Esophagus (tissue), 2 donors: ENCODE results near the gene USP44. TPM values are rescaled to one million over a fixed set of nuclear protein-coding genes. Genes with fewer than 3 reads are reported as not detected.

Experiments used
- H3K27ac ChIP-seq, 2 donors: one replicate each; pipeline ENCODE4 v1.5.1; 2013; ENCODE audit warnings: low read depth in 2 of 2, mild to moderate bottlenecking in 2 of 2, inconsistent platforms in 1 of 2, low read length in 1 of 2, moderate library complexity in 1 of 2
- H3K27me3 ChIP-seq, 2 donors: one replicate each; pipeline ENCODE4 v1.6.1; 2013; ENCODE audit warnings: low read length in 2 of 2, control low read depth in 1 of 2, mild to moderate bottlenecking in 1 of 2; ENCODE audit not compliant: insufficient read depth in 2 of 2, control insufficient read depth in 1 of 2
- H3K36me3 ChIP-seq, 2 donors: one replicate each; pipeline ENCODE4 v1.6.1; 2013; ENCODE audit warnings: low read length in 1 of 2; ENCODE audit not compliant: control insufficient read depth in 2 of 2, insufficient read depth in 2 of 2
- H3K4me1 ChIP-seq, 2 donors: one replicate each; pipeline ENCODE4 v1.6.1; 2013; ENCODE audit warnings: low read length in 1 of 2; ENCODE audit not compliant: control insufficient read depth in 2 of 2, insufficient read depth in 2 of 2
- H3K4me3 ChIP-seq, 2 donors: one replicate each; pipeline ENCODE4 v1.5.1; 2013; ENCODE audit warnings: low read length in 2 of 2, mild to moderate bottlenecking in 2 of 2, low read depth in 1 of 2, moderate library complexity in 1 of 2
- H3K9me3 ChIP-seq, 2 donors: one replicate each; pipeline ENCODE4 v1.6.1; 2013; ENCODE audit warnings: mild to moderate bottlenecking in 2 of 2, low read depth in 1 of 2, low read length in 1 of 2, moderate library complexity in 1 of 2; ENCODE audit not compliant: control insufficient read depth in 2 of 2, insufficient read depth in 1 of 2
- WGBS, 2 donors: extraction: QIAGEN DNeasy Blood & Tissue Kit; methylation state at CpG; one replicate each; pipeline ENCODE4 v1.1.7; 2013; 5-methylcytosine and 5-hydroxymethylcytosine counted together
- polyA plus RNA-seq, 2 donors: library from polyadenylated mRNA; stranded (reverse); fragments of 200-250 nt; gene quantifications; one replicate each; pipeline ENCODE4 v1.2.3, GENCODE V29; 2013
- donor health status: healthy with polysubstance abuse.
- donor health status: Bipolar disorder and iron deficiency.

The USP44 gene
- under 1 TPM; 0.43 to 0.44 TPM for polyA plus RNA-seq

GRCh38 chr12:95551305-95551704 is at the start of gene USP44:
Gene USP44 (minus strand): TSS chr12:95551476. CDS start chr12:95534256, 17,220 bp downstream.
- Histone ChIP-seq H3K9me3 (peaks cover 0 to 3% of the 10 kb centered on the region in 2 donors), H3K27ac (no peak within 1 kb of the TSS), H3K4me1 (peaks cover 4 to 5% of the 10 kb centered on the region in 2 donors), H3K4me3 (no peak within 1 kb of the TSS), H3K27me3 (peaks cover 0 to 8% of the 10 kb centered on the region in 2 donors), H3K36me3 (no peaks in the 10 kb centered on the region)
- 54 to 65% methylated on average over 9 of the region's 9 CpGs for WGBS, 2 donors

GRCh38 chr12:95600567-95600966 is 49.3 kb upstream of the USP44 start:
- Histone ChIP-seq H3K4me1 (no peaks in the 10 kb centered on the region), H3K9me3 (no peaks in the 10 kb centered on the region), H3K27me3 (no peaks in the 10 kb centered on the region), H3K36me3 (no peaks in the 10 kb centered on the region), H3K27ac (no peak overlapping the region), H3K4me3 (no peak overlapping the region)
- 94 to 96% methylated on average over 8 of the region's 8 CpGs for WGBS, 2 donors

GRCh38 chr12:95599880-95600279 is 48.6 kb upstream of the USP44 start:
- Histone ChIP-seq H3K27me3 (no peaks in the 10 kb centered on the region), H3K4me3 (no peak overlapping the region), H3K9me3 (no peaks in the 10 kb centered on the region), H3K4me1 (no peaks in the 10 kb centered on the region), H3K36me3 (no peaks in the 10 kb centered on the region), H3K27ac (no peak overlapping the region)
- 93 to 96% methylated on average over 5 of the region's 5 CpGs for WGBS, 2 donors

- Histone ChIP-seq H3K36me3 (no peaks in the 10 kb centered on the region), H3K9me3 (no peaks in the 10 kb centered on the region), H3K4me1 (no peaks in the 10 kb centered on the region), H3K4me3 (no peak overlapping the region), H3K27me3 (no peaks in the 10 kb centered on the region), H3K27ac (no peak overlapping the region)
- WGBS, 2 donors: 64 to 66% methylated on average over 2 of the region's 2 CpGs
Measured at GRCh38 chr12:95594136-95594535, 42.9 kb upstream of the USP44 start.

DNA sequence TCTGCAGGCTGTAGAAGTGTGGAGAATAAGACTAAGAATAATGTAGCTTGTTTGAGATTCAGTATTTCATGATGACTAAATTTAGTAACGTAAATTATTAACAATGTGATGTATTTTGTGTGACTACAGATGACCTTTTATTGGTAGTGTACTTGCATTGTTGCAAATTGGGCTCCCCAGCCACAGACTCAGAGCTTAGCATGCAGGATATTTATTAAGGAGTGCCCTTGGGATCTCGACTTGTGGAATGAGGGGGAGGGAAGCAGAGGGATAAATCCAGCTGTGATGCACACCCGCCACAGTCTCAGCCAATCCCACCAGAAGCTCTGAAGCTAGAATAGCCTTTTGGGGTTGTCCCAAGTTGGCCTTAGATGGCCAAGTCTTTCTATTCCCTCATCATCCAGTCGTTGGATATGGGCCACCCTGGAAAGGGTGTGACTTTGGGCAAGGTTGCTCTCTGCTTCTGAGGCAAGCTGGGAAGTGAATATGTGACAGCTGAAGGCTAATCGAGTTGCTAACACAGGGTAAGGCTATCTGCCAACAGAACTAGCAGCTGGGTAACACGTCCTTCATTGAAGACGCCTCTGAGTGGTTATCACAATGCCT is 42.1 kb upstream of the USP44 start:
- Histone ChIP-seq H3K4me3 (no peak overlapping the region), H3K27me3 (no peaks in the 10 kb centered on the region), H3K36me3 (no peaks in the 10 kb centered on the region), H3K9me3 (no peaks in the 10 kb centered on the region), H3K4me1 (no peaks in the 10 kb centered on the region), H3K27ac (no peak overlapping the region)
- WGBS, 2 donors: 25 to 31% methylated on average over 7 of the region's 7 CpGs

DNA sequence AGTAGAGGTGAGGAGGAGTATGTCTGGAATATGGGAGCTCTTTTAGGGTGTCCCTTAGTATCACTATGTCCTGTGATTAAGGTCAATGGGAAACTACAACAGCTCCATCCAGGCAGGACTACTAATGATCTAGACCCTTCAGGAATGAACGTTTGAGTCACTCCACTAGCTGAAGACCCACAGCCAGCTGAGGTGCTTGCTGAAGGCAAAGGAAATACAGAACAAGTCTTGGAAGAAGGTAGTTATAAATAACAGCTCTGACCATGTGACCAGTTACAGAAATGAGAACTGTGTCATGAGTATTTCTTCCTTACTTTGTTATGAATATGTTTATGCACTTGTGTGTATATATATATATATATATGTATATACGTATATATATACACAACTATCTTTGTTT is 40.5 kb upstream of the USP44 start:
- Histone ChIP-seq H3K4me3 (no peak overlapping the region), H3K4me1 (no peaks in the 10 kb centered on the region), H3K27me3 (no peaks in the 10 kb centered on the region), H3K9me3 (no peaks in the 10 kb centered on the region), H3K36me3 (no peaks in the 10 kb centered on the region), H3K27ac (no peak overlapping the region)
- 65 to 67% methylated on average over 2 of the region's 2 CpGs for WGBS, 2 donors

DNA sequence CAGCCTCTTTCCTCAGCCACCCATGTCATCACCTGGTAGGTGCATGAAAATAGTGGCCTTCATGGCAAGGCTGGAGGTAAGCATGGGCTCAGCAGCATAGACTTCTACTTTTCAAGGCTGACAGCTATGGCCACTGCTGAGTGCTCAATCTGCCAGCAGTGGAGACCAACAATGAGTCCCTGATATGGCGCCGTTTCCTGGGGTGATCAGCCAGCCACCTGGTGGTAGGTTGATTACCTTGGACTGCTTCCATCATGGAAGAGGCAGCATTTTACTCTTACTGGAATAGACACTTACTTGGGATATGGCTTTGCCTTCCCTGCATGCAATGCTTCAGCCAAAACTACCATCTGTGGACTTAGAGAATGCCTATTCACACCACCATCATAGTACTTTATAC is 39.5 kb upstream of the USP44 start:
- 87 to 93% methylated on average over 2 of the region's 2 CpGs for WGBS, 2 donors
- Histone ChIP-seq H3K4me1 (no peaks in the 10 kb centered on the region), H3K9me3 (no peaks in the 10 kb centered on the region), H3K4me3 (no peak overlapping the region), H3K27me3 (no peaks in the 10 kb centered on the region), H3K27ac (no peak overlapping the region), H3K36me3 (no peaks in the 10 kb centered on the region)

DNA sequence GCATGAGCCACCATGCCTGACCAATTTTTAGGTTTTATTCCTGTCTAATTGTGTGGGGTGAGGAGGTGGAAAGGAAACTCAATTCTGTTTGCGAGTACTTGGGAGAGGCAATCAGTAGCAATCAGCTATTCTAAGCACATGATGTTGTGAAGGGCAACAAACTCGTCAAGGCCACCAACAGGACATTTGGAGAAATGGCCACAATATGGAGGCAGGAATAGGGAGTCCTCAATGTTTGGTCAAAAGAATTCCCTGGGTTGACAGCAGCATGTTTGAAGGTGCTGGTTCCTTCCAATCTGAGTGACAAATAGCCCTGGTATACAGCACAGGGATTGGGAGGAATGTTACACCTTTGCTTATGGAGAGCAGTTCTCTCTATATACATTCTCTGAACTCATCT is 32.7 kb upstream of the USP44 start:
- WGBS, 2 donors: 85% methylated on average over 2 of the region's 2 CpGs

GRCh38 chr12:95582230-95583058 is 31.2 kb upstream of the USP44 start:
- H3K4me1 ChIP-seq: no peaks in the 10 kb centered on the region
- H3K4me3 ChIP-seq: no peak overlapping the region
- no peaks in the 10 kb centered on the region for H3K9me3 ChIP-seq
- no peaks in the 10 kb centered on the region for H3K36me3 ChIP-seq
- H3K27me3 ChIP-seq: no peaks in the 10 kb centered on the region
- WGBS, 2 donors: 50 to 52% methylated on average over 8 of the region's 8 CpGs
- no peak overlapping the region for H3K27ac ChIP-seq

More for the DNA sequence above, 32.7 kb upstream of the USP44 start:
- Histone ChIP-seq H3K36me3 (no peaks in the 10 kb centered on the region), H3K4me3 (no peak overlapping the region), H3K27ac (no peak overlapping the region), H3K4me1 (no peaks in the 10 kb centered on the region), H3K27me3 (no peaks in the 10 kb centered on the region), H3K9me3 (no peaks in the 10 kb centered on the region)

- WGBS, 2 donors: 73 to 89% methylated on average over 1 of the region's 1 CpG
- no peaks in the 10 kb centered on the region for H3K4me1 ChIP-seq
- H3K9me3 ChIP-seq: no peaks in the 10 kb centered on the region
- no peaks in the 10 kb centered on the region for H3K27me3 ChIP-seq
- H3K36me3 ChIP-seq: no peaks in the 10 kb centered on the region
- H3K4me3 ChIP-seq: no peak overlapping the region
- H3K27ac ChIP-seq: no peak overlapping the region
Measured at GRCh38 chr12:95577820-95578219, 26.5 kb upstream of the USP44 start.
